Stimulated activated CD4-positive, alpha-beta T cell treated with anti-CD3 and anti-CD28 coated beads, Interleukin-2, amount 100 ng/mL, for 4 hours (primary cell): ENCODE results near the gene CLDN20.
A peak's percentile ranks its signal among the peaks of the same experiment; 100 is the strongest.

Experiments
- DNase-seq: peaks from one replicate; pipeline ENCODE4 v3.0.0-alpha.2; 2020; ENCODE audit warnings: low read depth

CLDN20 gene

DNA sequence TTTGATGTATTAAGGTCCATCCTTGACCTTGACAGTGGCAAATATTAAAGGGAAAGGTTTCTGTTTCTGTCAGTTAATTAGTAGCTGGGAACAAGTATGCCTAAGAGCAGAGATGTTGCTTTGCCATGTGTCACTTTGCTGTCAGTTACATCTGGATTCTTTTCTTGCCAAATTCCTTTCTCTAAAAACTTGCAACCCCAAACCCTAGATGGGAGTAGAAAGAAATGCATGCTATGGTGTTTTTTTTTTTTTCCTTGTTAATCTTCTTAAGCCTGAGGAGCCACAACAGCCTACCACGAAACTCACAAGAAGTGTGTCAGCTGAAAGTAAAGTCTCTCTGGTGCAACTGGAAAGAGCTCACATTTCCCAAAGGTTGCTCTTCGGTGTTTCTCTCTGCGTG is 18.0 kb upstream of the CLDN20 start:
- no peak for DNase-seq

DNA sequence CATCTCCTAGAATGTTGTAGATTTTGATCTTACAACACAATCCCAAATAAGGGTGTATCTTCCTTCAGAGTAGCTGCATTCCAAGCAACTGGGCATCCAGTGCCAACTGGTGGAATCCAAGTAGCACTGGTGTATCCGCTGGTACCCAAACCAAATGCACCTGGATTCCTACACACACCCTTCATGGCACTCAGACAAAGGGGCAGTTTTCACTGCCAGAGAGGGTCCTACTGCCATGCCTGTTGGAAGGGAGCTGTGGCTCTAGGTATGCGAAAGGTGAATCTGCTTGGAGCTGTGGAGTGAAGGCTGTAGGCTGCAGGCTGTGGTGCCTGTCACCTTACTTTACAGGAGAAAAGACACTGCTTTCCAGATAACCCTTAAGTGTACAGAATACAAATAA is 17.0 kb upstream of the CLDN20 start:
- DNase-seq, result no peak

DNA sequence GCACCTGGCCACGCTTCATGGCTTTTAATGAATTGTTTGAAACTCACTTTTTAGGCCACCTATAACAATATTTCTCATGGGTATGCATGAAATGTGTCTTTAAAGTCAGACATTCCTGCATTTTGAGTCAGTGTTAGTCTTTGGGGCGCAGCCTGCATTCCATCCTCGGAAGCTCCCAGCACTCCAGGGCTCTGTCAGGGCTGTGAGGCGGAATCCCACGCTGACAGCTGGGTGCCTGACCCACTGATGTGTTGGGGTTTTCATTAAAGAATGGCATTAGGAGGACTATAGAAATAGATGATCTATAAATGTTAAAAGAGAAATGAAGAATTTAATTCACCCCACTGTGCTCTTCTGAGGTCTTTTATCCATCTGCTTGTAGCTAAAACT is 16.2 kb upstream of the CLDN20 start:
- no peak for DNase-seq

DNA sequence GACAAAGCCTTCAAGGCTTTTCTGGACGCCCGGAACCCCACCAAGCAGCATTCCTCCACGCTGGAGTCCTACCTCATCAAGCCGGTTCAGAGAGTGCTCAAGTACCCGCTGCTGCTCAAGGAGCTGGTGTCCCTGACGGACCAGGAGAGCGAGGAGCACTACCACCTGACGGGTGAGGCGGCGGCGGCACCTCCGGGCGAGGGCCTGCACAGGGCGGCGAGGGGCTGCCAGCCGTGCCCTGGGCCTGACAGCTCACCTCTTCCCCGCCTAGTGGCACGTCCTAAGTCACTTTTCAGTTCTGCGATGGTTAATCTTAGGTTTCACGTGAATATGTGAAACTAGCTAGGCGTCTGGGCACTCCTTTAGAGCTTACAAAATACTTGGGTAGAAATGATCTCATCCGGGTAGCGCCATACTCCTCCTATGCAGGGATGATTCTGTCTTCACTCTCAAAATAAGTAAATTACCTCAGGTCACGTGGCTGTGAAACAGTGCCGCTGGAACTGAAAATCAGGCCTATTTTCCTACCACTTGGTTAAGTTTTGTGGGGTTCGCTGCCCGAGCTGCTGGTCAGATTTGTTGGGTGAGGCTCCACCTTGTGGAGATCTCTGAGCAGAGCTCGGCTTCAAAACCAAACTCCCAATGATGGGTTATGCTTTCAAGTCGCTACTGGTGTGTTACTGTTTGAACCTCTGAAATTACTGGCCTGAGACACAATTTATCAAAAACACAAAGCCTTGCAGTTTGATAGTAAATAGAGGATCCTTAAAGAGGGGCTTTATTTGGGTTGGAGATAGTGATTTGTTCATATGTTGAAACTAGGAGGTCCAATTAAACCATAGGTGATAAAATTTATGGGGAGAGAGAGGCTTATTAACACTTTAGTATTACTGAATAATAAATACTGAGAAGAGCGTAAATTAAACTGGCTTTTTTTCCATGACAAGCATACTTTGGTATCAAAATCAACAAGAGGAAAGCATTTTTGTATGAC is 15.5 kb upstream of the CLDN20 start:
- DNase-seq, result no peak

DNA sequence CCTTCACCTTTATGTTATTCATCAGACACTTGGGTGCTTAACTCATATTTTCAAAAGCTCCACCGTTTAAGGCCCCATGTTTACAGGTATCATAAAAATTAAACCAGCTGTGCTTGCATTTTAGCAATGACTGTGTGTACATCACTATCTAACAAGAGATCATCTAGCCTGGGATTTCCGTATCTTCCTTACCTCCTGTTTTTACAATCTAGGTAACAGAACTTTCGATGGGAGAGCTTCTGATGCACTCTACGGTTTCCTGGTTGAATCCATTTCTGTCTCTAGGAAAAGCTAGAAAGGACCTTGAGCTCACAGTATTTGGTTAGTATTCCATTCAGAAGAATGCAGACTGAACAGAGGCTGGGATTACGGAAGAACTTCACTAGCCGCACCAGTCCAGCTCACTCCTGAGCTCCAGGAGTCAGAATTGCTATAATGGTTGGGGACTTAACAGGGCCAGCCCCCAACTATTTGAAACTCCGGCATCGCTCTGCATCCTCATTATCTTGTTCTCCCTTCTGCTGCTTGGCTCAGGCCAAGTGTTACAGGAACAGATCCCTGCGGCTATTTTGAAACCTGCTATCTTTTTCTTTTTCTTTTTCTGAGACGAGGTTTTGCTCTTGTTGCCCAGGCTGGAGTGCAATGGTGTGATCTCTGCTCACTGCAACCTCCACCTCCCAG is 13.0 kb upstream of the CLDN20 start:
- DNase-seq, result no peak

DNA sequence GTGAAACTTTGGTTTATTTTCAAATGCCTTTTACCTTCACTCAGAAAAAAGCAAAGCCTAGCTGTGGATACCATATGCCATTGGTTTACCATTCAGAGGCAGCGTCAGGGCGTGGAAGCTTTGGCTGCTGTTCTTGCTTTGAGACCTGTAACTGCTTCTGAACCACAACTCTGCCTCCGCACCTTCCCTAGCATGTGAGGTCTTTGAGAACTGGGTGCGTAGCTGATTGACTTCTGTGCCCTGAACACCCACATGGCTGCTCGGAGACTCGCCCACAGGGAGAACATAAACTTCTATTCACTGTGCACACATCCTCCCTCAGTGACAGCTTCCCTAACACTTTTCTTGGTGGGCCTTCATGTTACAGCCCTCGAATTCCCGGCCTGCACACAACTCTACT is 11.2 kb upstream of the CLDN20 start:
- DNase-seq, result no peak

DNA sequence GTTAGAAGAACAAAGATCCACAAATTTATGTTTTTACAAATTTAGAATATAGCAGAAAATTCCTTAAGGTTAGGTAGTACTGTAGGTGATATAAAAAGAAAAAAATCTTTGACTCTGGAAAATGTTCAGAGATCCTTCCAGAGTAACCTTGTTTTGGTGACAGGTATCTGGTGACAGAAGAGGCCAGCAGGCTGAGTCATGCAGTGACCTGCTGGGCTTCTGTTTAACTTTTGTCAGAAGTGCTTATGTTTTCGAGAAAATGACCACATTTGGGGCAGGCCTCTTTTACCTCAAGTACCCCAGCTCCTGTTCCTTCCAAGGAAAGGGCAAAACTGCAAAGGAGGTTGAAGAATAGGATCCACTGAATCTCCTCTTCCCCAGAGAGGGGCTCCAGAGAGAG is 10.5 kb upstream of the CLDN20 start:
- no peak for DNase-seq

DNA sequence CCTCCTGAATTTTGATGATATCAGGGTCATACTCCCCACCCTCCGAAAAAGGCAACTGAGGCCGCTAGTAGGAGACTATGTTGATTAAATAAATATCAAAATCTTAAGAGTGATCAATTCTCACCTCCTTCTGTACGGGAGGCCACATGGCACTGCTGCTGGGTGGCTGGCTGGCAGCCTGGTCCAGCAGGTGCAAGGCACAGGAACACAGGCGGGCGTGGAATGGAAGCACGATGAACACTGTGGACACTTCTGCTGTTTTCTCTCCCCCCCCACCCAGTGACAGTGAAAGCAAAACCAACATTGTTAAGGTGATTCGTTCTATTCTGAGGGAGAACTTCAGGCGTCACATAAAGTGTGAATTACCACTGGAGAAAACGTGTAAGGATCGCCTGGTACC is 9.7 kb upstream of the CLDN20 start:
- DNase-seq, result no peak

DNA sequence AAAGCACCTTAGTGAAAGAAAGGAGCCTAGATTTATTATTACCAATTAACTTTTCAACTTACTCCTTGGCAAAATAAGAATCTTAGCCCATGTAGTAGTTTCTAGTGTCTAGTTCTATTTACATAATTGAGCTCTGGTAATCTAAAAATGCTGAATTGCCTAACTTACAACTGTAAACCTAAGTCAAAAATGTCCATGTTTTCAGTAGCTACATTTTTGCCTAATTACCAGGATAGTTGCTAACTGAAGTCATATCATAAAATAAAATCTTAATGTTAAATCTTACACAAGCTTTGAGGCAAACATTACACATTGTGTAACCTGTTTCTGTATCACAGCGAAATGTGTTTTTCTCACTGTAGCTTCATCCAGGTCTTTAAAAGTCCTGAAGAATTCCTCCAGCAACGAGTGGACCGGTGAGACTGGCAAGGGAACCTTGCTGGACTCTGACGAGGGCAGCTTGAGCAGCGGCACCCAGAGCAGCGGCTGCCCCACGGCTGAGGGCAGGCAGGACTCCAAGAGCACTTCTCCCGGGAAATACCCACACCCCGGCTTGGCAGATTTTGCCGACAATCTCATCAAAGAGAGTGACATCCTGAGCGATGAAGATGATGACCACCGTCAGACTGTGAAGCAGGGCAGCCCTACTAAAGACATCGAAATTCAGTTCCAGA is 7.6 kb upstream of the CLDN20 start:
- no peak for DNase-seq

DNA sequence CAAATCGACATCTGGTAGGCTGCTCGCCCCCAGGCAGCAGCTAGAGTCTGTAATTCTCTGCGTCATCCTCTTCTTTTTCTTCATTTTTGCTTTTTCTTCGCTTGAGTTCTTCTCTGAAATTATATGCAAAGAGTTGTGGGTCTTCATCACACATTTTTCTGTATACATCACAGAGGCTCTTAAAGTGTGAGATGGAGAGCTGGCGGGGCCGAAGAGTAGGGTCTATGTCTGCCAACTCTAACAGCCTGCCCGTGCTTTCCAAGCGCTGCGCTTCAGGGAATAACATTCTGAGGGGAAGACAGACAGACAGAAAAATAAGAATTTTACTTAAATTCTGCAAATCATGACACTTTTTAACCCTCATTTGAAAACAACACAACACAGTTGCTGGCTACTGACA is 6.0 kb upstream of the CLDN20 start:
- DNase-seq, result no peak

DNA sequence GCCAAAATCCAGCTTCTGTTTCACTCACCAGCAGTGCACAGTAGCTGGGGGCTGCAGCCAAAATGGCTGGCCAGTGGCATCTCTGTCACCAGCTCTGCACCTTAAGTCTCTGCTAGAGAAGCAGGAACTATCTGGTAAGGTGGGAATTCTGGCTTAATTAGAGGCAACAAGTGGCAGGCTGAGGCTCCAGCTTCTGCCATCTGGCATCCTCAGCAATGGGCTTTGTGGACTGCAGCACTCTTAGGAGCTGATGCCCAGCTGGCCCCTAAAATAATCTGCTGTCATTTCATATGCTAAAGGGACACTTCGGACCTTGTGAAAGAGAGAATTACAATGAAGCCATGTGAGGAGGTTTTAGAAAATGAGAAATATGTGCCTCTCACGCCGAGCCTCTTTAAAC is 4.6 kb upstream of the CLDN20 start:
- DNase-seq, result no peak

DNA sequence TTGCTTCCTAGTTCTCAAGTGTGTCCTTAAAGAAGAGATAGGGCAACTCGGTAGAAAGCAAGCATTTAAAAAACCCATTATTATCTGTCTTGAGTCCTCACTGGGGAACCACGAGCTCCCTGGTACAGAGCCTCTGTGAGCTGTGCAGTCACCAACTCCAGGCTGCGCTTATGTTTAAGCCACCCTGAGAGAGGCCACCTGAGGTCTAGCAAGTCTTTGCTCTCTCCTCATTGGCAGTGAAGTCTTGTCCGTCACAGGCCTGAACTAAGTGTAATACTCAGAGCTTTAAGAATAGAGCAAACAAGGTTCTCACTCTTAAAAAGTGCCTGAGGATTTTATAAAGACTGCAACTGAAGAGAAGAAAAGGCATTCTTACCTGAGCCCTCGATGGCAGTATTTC is 3.9 kb upstream of the CLDN20 start:
- no peak for DNase-seq

DNA sequence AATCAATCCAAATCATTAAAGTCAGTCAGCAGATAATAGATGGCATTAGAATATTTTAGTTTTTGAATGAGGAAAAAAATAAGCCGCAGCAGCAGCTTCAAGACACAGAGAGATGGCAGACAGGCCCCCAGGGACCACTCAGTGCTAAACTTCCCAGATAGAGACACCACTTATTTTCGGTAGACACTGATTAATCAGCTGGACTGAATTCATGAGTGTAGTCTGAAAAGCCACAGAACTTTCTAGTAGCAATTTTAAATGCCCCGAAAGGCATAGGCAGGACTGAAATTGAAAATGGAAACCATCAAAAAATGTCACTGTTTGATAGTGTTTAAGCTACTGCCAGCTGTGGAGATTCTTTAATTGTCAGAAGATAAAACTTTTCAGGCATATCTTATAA is 3.1 kb upstream of the CLDN20 start:
- no peak for DNase-seq

DNA sequence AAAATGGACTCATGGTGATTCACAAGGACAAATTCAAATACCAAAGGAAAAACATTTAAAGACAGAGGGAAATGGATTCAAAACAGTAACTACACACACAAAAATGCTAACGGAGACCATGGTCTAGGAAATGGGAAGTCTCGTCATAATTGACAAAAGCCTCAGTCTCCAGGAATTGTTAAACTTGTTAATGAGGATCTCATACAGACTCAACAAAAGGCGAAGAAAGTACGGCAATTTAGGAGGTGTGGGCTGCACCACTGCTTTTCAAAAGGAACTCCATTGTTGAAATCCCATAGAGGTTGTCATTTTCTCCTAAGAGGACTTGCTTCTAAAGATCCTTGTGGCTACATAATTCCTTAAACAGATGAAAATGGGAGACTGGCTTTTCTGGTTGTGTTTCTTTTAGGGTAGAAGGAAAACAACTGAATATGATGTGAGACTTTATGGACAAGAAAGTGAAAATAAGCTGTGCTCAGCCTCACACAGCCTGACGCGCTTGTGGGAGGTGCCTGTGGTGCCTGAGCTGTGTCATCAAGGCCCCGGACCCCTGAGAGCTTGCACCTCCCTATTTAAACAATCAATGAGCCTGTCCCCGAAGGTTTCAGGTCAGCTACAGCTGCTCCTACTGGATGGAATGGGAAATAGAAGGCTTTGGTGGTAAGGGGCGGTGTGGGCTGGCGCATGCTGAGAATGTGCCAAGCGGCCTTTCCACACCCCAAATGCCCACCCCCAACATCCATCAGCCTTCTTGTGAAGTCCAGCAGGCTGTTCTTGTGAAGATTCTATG is 2.5 kb upstream of the CLDN20 start:
- no peak for DNase-seq

DNA sequence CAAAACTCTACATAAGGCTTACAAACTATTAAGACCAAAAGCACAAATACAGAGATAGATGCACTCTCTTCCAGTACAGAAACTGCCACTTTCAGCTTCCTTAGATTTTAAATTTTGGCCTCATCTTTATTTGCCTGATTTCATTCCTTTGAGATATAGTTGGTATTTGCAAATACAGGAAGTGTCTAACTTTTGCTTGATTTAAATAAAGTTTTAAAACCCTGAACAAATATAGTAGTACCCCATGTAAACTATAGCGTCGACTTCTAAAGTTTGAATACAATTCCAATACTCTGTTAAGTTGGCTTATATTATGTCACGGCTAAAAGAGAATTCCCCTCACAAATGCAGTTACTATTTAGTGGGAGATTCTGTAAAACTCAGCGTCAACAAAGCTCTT is 1.2 kb upstream of the CLDN20 start:
- DNase-seq, result no peak

DNA sequence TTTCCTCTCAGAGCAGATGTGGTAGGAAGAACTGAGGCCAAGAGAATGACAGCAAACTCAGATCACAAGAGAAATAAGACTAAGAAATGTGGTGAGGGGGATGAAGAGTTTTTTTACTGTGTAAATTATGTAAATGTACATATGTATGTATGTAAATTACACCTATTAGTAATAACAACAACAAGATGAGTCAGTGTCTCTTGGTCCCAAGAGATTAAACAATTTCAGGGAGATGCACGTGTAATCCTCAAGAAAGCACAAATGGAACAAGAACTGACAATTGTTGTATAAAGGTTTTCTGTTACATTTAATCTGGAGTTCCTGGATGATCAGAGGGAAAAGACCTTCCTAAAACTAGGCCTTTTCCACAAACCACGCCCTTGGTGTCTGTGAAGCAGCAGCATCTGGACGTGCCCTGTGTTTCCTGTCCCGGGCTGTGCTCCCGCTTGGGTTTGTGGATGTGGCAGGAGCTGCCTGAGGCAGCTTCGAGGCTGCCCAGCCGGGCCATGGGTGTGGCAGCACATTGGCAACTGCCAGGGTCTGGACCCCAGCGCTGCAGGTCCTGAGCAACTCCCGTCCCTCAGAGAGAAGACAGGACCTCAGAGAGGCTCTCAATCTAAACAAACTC is 994 bp downstream of the CLDN20 start:
- DNase-seq, result no peak

DNA sequence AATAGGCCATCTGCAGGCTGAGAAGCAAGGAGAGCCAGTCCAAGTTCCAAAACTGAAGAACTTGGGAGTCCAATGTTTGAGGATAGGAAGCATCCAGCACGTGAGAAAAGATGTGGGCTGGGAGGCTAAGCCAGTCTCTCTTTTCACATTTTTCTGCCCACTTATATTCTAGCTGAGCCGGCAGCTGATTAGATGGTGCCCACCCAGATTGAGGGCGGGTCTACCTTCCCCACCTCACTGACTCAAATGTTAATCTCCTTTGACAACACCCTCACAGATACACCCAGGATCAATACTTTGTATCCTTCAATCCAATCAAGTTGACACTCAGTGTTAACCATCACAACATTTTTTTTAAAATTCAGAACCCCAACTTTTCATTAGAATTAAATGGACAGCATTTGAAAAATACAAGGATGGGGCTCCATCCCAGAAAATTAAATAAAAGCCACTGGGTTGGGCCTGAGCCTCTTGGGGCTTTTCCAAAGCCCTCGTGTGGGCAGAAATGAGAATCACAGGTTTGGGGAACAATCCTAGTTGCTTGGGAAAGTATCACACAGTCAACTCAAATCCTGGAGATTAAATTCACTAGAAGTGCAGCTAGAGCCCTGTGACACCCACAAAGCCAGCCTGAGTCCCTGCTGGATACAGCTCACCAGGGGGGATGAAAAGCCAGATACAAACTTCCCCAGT is 2.2 kb downstream of the CLDN20 start:
- no peak for DNase-seq

DNA sequence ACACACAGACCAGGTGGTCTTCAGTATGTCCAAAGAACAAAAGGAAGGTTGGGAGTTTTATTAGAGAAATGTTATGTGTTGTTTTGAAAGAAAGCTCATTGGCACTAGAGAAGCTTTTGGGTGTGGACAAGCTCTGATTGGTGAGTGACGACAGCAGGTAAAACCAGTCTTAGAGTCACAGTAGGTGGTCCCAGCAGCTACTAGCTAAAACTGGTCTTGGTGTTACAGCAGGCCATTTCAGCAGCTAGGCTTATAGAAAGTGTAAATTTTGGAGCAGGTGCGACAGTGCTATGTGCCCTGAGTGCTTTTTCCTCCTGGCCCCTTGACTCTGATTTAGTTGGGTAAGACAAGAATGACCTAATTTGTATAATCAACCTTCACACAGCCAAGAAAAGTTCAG is 3.6 kb downstream of the CLDN20 start:
- no peak for DNase-seq

DNA sequence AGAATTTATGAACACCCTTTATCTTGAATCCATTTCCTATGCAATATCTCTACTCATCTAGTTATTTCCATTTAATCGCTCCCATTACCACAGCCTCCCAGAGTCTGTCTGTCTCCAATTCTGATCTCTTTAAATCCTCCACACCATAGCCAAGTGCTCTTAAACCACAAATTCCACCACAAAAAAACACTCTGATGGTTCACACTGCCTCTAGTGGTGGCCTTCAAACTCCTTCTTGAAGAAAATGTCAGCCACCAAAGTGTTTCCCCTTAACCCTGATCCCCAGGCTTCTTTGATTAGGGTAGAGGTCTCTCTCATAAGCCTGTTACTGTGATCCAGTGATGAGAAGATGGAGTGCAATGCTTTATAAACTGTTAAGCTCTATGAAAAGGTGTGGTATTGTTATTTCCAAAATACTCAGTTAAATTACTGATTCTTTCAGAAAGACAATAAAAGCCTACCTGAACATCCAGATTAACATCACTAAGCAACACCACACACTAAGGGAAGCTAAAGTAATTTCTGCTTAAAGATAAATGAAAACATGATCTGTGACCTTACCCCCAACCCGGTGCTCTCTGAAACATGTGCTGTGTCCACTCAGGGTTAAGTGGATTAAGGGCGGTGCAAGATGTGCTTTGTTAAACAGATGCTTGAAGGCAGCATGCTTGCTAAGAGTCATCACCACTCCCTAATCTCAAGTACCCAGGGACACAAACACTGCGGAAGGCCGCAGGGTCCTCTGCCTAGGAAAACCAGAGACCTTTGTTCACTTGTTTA is 4.5 kb downstream of the CLDN20 start:
- DNase-seq, result peak; percentile 6

DNA sequence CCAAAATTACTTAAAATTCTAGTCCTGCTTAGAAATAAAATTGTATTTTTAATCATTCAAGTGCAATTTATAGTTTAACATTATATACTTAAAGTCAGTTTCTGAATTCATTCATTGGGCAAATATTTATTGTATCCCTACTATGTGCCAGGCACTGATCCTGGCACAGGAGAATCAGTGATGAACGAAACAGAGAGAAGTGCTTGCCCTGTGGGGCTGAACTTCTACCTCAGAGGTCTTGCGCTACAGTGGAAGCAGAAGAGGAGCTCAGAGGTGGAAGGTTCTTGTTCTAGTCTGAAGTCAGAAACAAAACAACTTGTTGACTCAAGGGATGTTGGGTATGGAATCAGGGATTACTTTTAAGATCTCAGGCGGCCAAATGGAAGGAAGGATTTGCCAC is 6.0 kb downstream of the CLDN20 start:
- DNase-seq, result no peak
